CD1c-positive myeloid dendritic cell (primary cell): ENCODE measurements around the gene TMEM120B.

Source experiments
- DNase-seq: peaks from one replicate; pipeline ENCODE4 v3.0.0-alpha.2; 2016; ENCODE audit errors: extremely low spot score

TMEM120B gene

DNA sequence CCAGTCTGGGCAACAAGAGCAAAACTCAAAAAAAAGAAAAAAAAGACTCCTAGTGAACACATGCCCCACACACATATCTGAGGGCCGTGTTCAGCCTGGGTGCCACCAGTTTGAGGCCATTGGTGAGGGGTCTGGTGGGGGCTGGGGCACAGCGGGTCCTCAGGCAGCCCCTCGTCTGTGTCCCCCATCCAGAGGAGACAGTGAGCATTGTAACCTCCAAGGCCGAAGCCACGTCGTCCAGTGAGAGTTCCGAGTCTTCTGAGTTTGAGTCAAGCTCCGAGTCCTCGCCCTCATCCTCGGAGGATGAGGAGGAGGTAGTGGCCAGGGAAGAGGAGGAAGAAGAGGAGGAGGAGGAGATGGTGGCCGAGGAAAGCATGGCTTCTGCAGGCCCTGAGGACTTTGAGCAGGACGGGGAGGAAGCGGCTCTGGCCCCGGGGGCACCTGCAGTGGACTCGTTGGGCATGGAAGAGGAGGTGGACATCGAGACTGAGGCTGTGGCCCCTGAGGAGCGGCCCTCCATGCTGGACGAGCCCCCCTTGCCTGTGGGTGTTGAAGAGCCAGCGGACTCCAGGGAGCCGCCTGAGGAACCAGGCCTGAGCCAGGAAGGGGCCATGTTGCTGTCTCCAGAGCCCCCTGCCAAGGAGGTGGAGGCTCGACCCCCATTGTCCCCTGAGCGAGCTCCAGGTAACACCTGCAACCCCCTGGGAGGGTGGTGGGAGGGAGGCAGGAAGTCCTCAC, 106.8 kb downstream of the TMEM120B start:
- no peak for DNase-seq

DNA sequence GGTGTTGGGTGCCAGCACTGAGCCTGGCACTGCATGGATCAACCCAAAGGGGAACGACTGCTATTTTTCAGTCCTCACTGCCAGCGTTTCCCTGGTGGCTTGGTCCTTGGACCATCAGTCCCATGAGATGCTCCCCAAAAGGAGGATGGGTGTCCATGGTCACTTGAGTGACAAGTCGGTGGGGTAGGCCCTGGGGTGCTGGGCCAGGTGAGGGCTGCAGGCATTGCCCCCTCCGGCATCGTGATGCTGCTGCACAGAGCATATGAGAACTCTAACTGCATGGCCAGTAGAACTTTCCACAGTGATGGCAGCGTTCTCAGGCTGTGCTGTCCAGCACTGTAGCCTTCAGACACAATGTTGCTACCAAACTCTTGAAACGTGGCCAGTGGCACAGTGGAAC, 107.5 kb downstream of the TMEM120B start:
- DNase-seq = no peak

DNA sequence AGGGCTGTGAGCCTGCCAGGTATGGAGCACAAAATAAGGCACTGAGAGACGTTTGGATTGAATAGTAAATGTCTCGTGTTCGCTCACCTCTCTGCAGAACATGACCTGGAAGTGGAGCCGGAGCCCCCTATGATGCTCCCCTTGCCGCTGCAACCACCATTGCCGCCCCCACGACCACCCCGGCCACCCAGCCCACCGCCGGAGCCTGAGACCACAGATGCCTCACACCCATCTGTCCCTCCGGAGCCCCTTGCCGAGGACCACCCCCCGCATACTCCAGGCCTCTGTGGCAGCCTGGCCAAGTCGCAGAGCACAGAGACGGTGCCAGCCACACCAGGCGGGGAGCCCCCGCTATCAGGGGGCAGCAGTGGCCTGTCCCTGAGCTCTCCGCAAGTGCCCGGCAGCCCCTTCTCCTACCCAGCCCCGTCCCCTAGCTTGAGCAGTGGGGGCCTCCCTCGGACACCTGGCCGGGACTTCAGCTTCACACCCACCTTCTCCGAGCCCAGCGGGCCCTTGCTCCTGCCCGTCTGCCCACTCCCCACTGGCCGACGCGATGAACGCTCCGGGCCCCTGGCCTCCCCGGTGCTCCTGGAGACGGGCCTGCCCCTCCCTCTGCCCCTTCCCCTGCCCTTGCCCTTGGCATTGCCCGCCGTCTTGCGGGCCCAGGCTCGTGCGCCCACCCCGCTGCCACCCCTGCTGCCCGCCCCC, 110.0 kb downstream of the TMEM120B start:
- no peak for DNase-seq

DNA sequence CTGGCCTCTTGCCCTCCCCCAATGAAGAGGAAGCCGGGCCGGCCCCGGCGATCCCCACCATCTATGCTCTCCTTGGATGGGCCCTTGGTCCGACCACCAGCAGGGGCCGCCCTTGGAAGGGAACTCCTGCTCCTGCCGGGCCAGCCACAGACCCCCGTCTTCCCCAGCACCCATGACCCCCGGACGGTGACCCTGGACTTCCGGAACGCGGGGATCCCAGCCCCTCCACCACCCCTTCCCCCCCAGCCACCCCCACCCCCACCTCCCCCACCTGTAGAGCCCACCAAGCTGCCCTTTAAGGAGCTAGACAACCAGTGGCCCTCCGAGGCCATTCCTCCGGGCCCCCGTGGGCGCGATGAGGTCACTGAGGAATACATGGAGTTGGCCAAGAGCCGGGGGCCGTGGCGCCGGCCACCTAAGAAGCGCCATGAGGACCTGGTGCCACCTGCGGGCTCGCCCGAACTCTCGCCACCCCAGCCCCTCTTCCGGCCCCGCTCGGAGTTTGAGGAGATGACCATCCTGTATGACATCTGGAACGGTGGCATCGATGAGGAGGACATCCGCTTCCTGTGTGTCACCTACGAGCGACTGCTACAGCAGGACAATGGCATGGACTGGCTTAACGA, 110.7 kb downstream of the TMEM120B start:
- DNase-seq = no peak

DNA sequence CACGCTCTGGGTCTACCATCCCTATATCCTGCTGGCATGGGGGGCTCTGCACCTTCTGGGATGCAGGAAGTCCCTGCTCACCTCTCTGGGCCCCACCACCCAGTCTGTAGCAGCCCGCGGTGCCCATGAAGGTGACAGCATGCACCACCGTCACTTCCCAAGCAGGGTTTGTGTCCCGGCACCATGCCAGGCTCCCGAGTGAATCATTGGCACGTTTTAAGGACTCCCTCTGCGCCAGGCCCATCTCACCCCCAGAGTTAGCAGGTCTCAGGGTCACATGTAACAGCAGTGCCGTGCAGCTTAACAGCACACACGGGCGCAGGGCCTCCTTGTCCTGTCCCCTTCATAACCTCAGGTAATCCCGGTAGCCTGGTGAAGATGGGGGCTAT, 111.2 kb downstream of the TMEM120B start:
- DNase-seq = no peak

DNA sequence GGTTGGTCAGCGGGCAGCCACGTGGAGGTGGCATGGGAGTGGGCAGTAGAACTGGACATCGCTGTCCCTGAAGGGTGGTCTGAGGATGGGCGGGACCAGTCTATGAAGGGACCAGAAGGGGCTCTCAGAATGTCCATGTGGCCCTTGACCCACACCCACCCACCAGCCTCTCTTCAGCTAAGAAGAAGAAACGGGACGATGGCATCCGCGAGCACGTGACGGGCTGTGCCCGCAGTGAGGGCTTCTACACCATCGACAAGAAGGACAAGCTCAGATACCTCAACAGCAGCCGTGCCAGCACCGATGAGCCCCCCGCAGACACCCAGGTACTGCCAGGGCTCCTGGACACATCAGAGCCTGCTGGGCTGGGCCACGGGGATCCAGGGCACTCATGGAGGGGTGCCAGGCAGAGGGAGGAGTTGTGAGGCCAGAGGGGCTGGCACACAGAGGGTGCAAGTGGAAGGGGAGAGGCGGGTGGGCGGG, 112.5 kb downstream of the TMEM120B start:
- no peak for DNase-seq

DNA sequence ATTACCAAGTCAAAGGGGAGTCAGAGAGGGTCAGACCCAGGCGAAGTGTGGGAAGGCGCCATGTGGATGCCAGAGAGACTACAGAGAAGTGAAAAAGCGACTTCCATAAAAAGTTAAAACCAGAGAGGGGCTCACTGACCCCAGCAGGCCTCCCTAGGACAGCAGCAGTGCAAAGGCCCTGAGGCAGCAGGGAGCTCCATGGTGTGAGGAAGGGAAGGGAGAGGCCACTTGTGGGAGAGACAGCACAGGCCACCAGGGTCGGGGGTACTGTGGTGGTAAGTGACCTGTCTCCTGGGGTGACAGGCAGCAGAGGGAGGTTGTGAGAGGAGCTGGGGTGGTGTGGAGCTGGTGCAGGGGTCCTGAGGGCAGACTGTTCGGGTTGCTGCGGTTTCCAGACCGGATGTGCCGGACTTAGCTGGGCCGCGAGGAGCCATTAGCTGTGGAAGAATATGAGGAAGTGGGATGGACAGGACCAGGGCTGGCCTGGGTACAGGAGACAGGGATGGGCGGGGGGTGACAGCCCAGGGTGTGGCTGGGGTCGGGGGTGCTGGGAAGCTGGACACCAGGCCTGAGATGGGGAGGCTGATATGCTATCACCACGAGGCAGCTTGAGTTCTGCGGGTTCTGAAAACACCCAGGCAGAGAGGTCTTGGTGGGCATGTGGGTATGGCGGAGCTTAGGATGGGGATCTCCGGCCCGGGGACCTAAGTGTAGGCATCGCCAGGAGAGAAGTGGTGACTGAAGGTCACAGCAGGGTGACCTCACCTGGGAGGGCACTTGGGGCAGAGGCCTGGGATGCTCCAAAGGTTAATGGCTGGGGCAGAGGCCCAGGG, 114.0 kb downstream of the TMEM120B start:
- no peak for DNase-seq

DNA sequence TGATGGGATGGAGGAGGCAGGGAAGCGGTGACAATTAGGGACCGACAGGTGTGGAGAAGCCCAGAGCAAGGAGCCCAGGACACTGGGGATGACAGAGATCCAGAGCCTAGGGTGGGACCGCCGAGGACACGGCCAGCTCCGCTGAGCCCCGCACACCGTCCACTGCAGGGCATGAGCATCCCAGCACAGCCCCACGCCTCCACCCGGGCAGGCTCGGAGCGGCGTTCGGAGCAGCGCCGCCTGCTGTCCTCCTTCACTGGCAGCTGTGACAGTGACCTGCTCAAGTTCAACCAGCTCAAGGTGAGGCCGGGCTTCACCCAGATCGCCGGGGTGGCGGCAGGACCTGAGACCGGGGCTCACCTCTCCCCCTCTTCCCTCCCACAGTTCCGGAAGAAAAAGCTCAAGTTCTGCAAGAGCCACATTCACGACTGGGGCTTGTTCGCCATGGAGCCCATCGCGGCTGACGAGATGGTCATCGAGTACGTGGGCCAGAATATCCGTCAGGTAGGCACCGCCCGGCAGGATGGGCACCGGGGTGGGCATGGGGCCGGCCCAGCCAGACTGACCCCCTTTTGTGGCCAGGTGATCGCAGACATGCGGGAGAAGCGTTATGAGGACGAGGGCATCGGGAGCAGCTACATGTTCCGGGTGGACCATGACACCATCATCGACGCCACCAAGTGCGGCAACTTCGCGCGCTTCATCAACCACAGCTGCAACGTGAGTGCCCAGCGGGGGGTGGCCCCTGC, 115.0 kb downstream of the TMEM120B start:
- DNase-seq = no peak

DNA sequence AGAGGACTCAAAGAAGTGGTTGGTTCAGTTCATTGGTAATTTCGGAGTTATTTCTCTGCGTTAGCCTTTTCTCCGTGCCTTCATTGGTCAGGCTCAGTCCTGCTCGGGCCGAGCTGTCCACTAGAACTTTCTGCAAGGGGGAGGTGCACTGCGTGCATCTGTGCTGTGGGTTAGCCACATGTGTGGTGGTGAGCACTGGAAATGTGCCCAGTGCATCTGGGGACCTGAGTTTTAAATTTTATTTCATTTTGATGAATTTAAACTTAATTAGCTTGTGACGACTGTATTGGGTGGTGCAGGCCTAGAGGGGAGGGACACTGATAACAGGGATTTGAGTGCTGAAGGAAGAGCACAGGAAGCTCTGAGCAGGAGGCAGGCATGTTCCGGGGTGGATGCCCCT, 115.8 kb downstream of the TMEM120B start:
- DNase-seq = no peak

DNA sequence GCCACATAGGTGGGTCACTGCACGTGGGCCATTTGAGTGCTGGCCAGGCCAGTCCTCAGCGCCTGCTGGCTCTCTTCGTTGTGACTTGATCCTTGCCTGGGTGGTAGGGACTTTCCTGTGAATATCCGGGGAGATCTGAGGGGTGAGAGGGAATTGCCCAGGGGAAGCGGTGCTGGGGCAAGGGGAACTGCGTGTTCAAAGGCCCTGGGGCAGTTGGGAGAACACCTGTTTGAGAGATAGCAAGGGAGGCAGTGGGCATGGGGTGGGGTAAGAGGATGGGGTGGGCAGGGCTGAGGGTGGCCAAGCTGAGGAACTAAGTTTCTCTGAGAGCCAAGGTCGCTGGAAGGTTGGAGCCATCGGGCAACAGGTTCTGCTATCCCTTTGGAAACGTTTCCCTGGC, 116.3 kb downstream of the TMEM120B start:
- no peak for DNase-seq

DNA sequence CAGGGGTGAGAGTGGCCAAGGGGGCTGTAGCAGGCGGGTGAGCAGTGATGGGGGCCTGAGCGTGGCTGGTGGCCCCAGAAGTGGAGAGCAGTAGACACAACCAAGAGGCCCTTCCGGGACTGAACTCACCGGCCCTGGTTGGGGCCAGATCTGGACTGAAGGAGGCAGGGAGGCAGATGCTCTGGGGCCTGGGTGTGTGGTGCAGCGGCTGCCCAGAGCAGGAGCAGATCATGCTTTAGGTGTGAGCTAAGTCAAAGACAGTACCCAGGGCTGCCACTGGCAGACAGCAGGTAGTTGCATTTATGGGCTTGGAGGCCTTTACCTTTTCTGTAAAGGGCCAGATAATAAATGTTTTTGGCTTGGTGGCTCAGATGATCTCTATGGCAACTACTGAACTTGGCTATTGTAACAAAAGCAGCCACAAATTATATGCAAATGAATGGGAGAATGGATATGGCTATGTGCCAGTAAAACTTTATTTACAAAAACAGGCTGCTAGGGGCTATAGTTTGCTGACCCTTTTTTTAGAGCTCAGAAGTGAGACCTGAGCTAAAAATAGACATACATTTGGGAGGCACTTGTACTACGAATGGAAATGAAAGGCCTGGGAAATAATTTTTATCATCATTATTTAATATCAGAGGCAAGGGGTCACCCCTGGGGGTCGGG, 116.8 kb downstream of the TMEM120B start:
- DNase-seq = no peak

DNA sequence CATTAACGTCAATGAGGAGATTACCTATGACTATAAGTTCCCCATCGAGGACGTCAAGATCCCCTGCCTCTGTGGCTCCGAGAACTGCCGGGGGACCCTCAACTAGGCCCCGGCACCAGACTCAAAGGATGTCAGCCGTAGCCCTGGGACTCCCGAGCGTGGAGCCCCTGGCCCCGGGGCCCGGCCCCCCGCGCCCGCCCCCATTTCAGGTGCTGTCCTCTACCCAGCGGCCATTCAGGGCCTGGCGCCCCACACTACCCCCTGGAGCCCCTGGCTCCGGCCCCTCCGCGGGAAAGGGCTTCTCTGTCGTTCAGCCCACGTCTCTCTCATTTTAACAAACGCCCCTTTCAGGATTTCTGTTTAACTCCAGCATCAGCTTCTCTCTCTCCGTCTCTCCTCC, 117.6 kb downstream of the TMEM120B start:
- no peak for DNase-seq

DNA sequence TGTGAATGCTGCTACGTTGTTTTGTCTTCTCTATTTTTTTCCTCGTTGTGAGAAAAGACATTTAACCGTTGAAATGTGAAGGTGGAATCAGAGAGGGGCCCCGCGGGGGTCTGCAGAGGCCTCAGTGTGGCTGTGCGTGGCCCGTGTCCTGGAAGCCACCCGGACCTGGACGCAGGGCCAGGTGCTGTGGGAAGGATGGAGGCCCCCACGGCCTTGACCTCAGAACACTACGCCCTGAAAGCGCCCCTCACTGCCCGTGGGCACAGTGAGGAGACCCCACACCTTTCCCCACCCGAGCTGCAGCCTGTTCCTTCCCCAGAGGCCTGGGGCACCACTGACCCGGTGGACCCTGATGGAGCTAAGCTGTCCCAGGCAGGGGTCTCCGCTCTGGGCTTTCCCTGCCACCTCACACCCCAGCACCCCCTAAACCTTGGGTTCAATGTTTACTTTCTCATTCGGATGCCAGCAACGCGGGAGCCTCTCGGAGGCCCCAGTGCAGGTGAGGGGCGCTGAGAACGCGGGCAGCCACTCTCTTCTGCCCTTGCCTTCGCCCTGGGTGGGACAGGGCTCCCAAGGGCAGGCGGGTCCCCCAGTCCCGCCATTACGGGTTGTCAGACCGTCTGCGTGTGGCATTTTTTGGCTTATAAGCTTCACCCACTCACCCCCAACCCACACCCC, 118.2 kb downstream of the TMEM120B start:
- no peak for DNase-seq
